Testis (tissue), 3 donors: ENCODE results near the gene CELF4. TPM values are rescaled to one million over a fixed set of nuclear protein-coding genes. Genes with fewer than 3 reads are reported as not detected.

Experiments used
- DNase-seq: peaks from one replicate; pipeline ENCODE4 v3.0.0-alpha.2; 2019
- H3K27ac ChIP-seq, 2 donors: fragments of 200-600 bp; sonication (generic); one replicate each; pipeline ENCODE4 v1.5.1; 2019
- H3K27me3 ChIP-seq: fragments of 200-600 bp; sonication (generic); one replicate; pipeline ENCODE4 v1.5.1; 2019
- H3K36me3 ChIP-seq: fragments of 200-600 bp; sonication (generic); one replicate; pipeline ENCODE4 v1.5.1; 2017; ENCODE audit warnings: low read depth; ENCODE audit errors: missing control alignments
- H3K4me1 ChIP-seq: fragments of 200-600 bp; sonication (generic); one replicate; pipeline ENCODE4 v1.5.1; 2019
- H3K4me3 ChIP-seq, 2 donors: fragments of 200-600 bp; sonication (generic); one replicate each; pipeline ENCODE4 v1.5.1; 2017 to 2019
- H3K9me3 ChIP-seq: fragments of 200-600 bp; sonication (generic); one replicate; pipeline ENCODE4 v1.5.1; 2017
- POLR2A ChIP-seq: fragments of 450-650 bp; IDR thresholded peaks from one replicate; pipeline ENCODE4 v1.6.1; 2017; ENCODE audit warnings: antibody characterized with exemption, mild to moderate bottlenecking, moderate library complexity
- WGBS, 2 donors: methylation state at CpG; one replicate each; pipeline ENCODE4 v1.1.5; 2018; 5-methylcytosine and 5-hydroxymethylcytosine counted together
- intact Hi-C: fragments of 100-400 bp; cut with DNase I; formaldehyde crosslinking; loops from one replicate; pipeline ENCODE4 v1.15.1; 2023; ENCODE audit warnings: low total_unique reads
- polyA plus RNA-seq: library from polyadenylated mRNA; stranded (reverse); fragments of 350-450 nt; fragmentation: Illumina TruSeq; extraction: RNeasy Lipid Tissue Mini Kit (QIAGEN cat#74804); gene quantifications from one replicate; pipeline ENCODE4 v1.2.3, GENCODE V29; 2014; ENCODE audit warnings: low read depth, low replicate concordance; ENCODE audit not compliant: insufficient read depth
- total RNA-seq, 2 donors: library from RNA; depleted of rRNA; stranded (reverse); fragments of >200 nt; gene quantifications; one replicate each; pipeline ENCODE4 v1.2.3, GENCODE V29; 2016
- TF ChIP-seq, protein P1 (sequence below), 3 experiments: fragments of 450-650 bp in 2 of 3; fragments of 200-600 bp in 1 of 3; sonication (generic) in 1 of 3; IDR thresholded peaks; one replicate each; pipeline ENCODE4 v1.5.1; 2016 to 2019; ENCODE audit warnings: antibody characterized with exemption in 3 of 3, mild to moderate bottlenecking in 2 of 3, moderate library complexity in 1 of 3

The CELF4 gene
- total and polyA plus RNA-seq, 3 donors from 2014 or later: 3.9 to 6.3 (median 4.8) TPM

DNA sequence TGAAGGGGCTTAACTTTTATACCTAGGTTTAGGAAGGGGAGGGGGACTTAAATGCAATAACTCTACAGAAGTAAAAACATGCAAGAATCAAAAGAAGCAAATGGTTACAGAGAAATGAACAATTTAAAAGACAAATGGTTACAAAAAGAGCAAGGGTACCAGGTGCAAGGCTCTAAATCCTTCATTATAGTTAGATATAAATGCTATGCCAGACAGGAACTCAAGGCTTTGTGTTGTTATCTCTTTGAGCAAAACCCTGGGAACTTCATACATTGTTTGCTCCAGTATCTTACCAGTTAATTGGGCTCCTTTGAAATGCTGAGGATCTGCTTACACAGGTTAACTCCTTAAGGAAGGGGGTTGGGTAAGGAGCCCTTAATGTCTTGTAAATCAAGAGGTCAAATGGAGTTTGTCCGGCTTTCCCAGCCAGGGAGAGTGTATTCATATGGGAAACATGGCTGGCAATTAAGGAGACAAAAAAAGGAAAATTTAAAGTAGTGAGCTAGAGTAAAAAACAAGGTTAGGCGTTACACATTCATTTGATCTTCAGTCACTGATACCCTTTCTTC is 347.5 kb downstream of the CELF4 start:
- Histone ChIP-seq H3K4me3 (no peak overlapping the region), H3K27me3 (no peaks in the 10 kb centered on the region), H3K36me3 (no peaks in the 10 kb centered on the region), H3K4me1 (no peaks in the 10 kb centered on the region), H3K9me3 (no peaks in the 10 kb centered on the region), H3K27ac (no peak overlapping the region)
- 61 to 75% methylated on average over 2 of the region's 2 CpGs for WGBS, 2 donors
- intact Hi-C loops: no loop called here
- TF ChIP-seq, protein P1, sequence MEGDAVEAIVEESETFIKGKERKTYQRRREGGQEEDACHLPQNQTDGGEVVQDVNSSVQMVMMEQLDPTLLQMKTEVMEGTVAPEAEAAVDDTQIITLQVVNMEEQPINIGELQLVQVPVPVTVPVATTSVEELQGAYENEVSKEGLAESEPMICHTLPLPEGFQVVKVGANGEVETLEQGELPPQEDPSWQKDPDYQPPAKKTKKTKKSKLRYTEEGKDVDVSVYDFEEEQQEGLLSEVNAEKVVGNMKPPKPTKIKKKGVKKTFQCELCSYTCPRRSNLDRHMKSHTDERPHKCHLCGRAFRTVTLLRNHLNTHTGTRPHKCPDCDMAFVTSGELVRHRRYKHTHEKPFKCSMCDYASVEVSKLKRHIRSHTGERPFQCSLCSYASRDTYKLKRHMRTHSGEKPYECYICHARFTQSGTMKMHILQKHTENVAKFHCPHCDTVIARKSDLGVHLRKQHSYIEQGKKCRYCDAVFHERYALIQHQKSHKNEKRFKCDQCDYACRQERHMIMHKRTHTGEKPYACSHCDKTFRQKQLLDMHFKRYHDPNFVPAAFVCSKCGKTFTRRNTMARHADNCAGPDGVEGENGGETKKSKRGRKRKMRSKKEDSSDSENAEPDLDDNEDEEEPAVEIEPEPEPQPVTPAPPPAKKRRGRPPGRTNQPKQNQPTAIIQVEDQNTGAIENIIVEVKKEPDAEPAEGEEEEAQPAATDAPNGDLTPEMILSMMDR (IDR thresholded peaks at IDR 0.05): no peak
- DNase-seq: no peak

DNA sequence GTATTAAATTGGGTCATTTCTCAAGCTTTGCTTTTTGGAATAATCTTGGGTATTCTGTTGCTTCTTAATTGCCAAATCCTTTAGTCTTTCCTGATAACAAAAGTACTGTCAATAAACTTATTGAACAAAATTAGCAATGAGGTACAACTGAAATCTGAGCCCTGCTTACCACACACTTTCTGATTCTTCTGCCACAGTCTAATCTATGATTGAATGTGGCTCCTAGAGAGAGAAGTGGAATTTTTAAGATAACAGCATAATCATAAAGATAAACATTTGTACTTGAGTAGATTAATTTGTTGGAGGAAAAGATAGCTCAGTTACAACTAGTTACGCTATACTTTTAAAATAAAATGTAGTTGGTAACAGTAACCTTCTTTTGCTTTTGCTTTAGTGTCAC is 354.8 kb downstream of the CELF4 start:
- no peak for DNase-seq
- TF ChIP-seq POLR2A: no peak
- TF ChIP-seq, protein P1 (IDR thresholded peaks at IDR 0.05): no peak
- Histone ChIP-seq H3K4me1 (no peaks in the 10 kb centered on the region), H3K27ac (no peak overlapping the region), H3K36me3 (no peaks in the 10 kb centered on the region), H3K9me3 (no peaks in the 10 kb centered on the region), H3K27me3 (no peaks in the 10 kb centered on the region), H3K4me3 (no peak overlapping the region)
- intact Hi-C loops: no loop called here
- 67 to 68% methylated on average over 1 of the region's 1 CpG for WGBS, 2 donors

DNA sequence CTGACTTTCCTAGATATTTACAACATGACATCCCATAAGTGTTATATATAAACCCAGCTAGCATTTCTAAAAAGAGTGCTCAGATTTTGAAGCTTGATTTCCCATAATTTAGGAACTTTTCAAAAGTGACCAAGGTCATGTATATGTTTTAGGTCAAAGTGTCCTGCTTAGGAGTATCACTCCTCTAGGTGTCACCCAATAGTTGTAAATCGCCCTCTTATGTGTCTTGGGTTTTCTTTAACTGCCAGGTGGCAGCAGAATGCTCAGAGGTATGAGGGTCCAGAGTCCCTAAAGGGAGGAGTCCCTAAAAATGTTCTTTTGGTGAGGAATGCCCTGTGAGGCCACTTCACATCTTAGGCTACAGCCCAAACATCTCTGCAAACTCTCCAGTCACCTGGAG is 358.3 kb downstream of the CELF4 start:
- WGBS, 2 donors: 77 to 81% methylated on average over 1 of the region's 1 CpG
- Histone ChIP-seq H3K36me3 (no peaks in the 10 kb centered on the region), H3K9me3 (no peaks in the 10 kb centered on the region), H3K27ac (no peak overlapping the region), H3K27me3 (no peaks in the 10 kb centered on the region), H3K4me3 (no peak overlapping the region), H3K4me1 (no peaks in the 10 kb centered on the region)
- no peak for TF ChIP-seq POLR2A
- TF ChIP-seq, protein P1 (IDR thresholded peaks at IDR 0.05): no peak
- no peak for DNase-seq
- intact Hi-C loops: no loop called here

DNA sequence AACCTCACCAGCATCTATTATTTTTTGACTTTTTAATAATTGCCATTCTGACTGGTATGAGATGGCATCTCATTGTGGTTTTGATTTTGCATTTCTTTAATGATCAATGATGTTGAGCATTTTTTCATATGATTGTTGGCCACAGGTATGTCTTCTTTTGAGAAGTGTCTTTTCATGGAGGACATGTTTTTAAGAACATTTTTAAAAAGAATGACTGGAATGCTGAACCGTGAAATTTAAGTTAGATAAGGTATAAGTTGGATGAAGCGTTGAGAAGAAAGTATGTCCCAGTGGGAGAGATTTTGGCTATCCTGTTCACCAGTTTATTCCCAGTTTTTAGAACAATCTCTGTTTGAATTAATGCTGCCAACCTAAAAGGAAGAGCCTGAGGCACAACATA is 365.9 kb downstream of the CELF4 start:
- WGBS, 2 donors: 81 to 94% methylated on average over 2 of the region's 2 CpGs
- TF ChIP-seq, protein P1 (IDR thresholded peaks at IDR 0.05): no peak
- TF ChIP-seq POLR2A: no peak
- intact Hi-C loops: no loop called here
- no peaks in the 10 kb centered on the region for H3K27me3 ChIP-seq
- H3K36me3 ChIP-seq: no peaks in the 10 kb centered on the region
- no peak overlapping the region for H3K27ac ChIP-seq
- no peaks in the 10 kb centered on the region for H3K9me3 ChIP-seq
- no peaks in the 10 kb centered on the region for H3K4me1 ChIP-seq
- DNase-seq: no peak
- no peak overlapping the region for H3K4me3 ChIP-seq
